HG02642 (cell line): Measurements from ENCODE around the gene C7orf25.

ENCODE experiments used
- ATAC-seq: cut with Tn5 transposase; IDR thresholded peaks from one replicate; pipeline ENCODE4 v1.9.1; 2021; ENCODE audit warnings: mild to moderate bottlenecking; ENCODE audit not compliant: unreplicated experiment, poor library complexity

Gene C7orf25

GRCh38 chr7:42911454-42912447 is at the start of gene C7orf25:
Gene C7orf25 (minus strand): TSS chr7:42912070. CDS start chr7:42910900, 1,170 bp downstream.
- peak; percentile 96 for ATAC-seq

GRCh38 chr7:42961170-42961569 is 49.3 kb upstream of the C7orf25 start:
- ATAC-seq: no peak

DNA sequence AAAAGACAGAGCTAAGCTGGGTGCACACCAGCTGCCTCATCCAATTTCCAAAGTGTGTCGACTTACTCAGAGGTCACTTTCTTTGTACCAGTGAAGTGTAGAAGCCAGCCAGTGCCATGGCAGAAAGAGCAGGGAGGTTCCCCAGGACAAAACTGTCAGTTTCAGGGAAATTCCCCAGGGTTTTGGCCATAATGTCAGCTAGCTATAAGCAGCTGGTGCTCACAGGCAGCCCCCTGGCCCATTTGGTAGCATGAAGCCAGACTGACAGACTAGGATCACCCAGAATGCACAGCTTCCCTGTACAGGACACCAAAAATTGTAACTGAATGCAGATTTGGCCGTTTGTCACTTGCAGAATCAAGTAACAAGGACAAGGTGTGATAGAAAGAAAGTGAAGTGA is 48.9 kb upstream of the C7orf25 start:
- no peak for ATAC-seq

GRCh38 chr7:42959549-42959948 is 47.7 kb upstream of the C7orf25 start:
- no peak for ATAC-seq

DNA sequence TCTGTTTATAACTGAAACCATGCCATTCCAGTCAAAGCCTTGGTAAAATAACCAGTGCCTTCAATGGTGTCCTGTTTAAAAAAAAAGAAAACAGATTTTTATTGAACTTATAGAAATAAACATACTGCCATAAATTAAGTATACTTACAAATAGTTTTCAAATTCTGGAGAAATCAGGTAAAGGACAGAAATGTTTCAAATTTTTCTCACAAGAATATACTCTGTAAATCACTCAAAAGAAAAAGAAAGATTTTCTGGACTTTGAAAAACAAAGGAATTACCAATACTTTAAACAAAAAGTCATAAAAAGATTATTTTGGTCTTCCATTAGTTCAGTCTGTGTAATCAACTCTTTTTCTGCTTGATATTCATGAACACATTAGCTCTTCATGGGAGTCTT is 44.2 kb upstream of the C7orf25 start:
- no peak for ATAC-seq

- ATAC-seq: no peak
Measured at GRCh38 chr7:42953994-42954393, 42.1 kb upstream of the C7orf25 start.

GRCh38 chr7:42952328-42952727 is 40.5 kb upstream of the C7orf25 start:
- no peak for ATAC-seq

- ATAC-seq: no peak
Measured at GRCh38 chr7:42950417-42950816, 38.5 kb upstream of the C7orf25 start.

GRCh38 chr7:42947521-42947920 is 35.7 kb upstream of the C7orf25 start:
- ATAC-seq: no peak

DNA sequence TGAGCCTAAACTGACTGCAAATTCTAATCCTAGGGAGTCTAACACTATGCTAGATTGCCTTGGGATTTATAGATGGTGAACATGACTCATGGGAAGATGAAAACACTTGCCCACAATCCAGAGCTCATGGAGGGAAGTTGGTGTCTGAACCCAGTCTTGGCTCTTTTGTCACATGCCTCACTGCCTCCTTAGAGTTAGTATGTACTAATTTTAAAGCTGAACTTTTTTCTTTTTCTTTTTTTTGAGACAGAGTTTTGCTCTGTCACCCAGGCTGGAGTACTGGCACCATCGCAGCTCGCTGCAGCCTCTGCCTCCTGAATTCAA is 34.7 kb upstream of the C7orf25 start:
- ATAC-seq: no peak

DNA sequence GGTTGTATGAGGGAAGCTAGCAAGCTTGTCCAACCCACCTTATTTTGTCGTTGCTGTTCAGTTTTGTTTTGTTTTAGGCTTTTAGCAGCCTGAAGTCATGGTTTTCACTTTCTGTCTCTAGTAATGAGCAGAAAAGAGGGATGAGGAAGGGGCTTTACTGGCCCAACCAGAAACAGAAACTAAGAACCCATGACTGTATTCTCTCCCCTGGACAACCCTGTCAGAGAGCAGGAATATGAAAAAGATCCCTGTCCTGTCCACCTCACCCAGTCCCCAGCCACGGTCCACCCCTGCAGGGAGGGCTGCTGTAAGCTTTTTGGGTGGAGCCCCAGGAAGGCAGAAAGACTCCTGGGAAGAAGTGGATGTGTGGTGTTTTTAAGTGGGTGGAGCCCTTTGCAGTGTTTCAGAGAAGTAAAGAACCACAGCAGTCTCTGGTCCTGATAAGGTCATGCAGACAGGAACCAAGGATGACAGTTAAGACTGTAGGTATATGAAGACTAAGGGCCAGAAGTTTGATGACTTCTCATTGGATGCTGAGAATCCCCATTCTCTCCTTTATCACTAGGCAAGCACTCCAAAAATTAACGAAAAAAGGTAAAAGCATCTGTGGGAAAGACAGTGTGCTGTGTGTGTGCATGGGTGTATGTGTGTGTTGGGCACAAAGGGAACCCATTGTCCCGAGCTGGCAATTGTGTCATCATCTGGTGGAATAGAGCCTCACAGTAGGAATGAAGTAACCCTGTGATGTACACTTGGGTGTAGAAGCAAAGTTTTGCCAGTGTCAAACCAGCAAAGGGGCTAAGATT is 34.2 kb upstream of the C7orf25 start:
- peak; percentile 59 for ATAC-seq

DNA sequence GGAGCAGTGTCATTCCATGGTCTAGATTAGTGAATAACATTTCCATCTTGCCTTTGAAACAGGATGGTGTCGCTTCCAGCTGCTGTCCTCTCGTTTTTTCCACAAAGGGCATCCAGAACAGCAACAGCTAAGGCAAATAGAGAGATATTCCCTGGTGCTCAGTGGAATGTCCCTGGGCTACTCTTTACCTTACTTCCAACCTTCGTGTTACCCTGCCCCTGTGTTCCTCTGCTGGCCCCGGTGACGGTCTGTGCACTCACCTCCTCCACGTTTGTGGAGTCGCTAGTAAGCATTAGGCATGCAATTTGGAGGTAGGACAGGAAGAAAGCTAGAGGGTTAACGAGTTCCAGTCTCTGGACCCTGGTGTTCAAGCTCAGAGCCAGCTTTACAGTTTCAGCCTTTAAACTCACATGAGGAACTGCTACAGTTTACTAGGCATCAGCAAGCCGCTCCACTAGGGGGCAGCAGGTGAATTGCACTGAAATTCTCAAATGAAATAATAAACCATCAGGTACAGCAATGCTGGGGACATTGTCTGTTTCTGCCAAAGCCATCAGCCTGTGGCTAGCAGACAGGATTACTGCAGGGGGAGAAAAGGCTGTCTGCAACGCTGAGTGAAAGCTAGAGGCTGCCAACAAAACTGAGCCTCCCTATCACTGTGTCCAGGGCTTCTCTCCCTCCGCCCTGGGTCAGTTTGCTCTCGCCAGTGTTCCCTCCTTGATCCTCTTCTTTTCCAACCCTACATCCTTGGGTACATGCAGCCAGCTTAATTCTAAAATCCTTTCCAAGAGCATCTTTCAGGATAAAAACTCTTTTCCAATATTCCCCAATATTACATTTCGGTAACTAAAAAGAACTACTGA is 29.3 kb upstream of the C7orf25 start:
- peak; percentile 60 for ATAC-seq

GRCh38 chr7:42939457-42940240 is 27.8 kb upstream of the C7orf25 start:
- ATAC-seq: no peak

GRCh38 chr7:42935861-42936260 is 24.0 kb upstream of the C7orf25 start:
- no peak for ATAC-seq

GRCh38 chr7:42934291-42934690 is 22.4 kb upstream of the C7orf25 start:
- ATAC-seq: no peak

- ATAC-seq: no peak
Measured at GRCh38 chr7:42932811-42933591, 21.1 kb upstream of the C7orf25 start.

GRCh38 chr7:42931834-42932651 is 20.2 kb upstream of the C7orf25 start, which contains the start of the genes MRPL32 and PSMA2:
Gene MRPL32 (plus strand): TSS chr7:42932376. CDS start chr7:42932387, 11 bp downstream.
Gene PSMA2 (minus strand): TSS chr7:42932174. CDS start chr7:42932158, 16 bp downstream.
- peak; percentile 100 for ATAC-seq

DNA sequence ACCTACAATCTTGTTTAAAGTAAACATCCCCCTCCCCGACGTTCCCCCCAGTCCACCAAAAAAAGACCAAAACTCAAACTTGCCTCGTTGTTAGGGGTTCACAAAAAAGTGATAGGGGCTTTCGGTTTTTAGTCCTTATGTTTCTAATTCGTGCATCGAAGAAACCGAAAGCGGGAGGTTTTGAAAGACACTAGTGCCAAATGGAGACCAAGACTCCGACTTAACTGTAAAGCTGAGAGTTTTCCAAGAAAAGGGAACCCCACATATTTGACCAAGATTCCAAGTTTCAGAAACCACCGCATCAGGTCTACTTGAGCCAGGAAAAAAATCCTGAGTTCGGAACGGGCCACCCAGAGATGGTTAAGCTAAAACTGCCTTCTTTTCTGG is 19.6 kb upstream of the C7orf25 start:
- no peak for ATAC-seq
